Endodermal cell (in vitro differentiated cells): ENCODE data around the gene UBE2V1. TPM values are rescaled to one million over a fixed set of nuclear protein-coding genes. Genes with fewer than 3 reads are reported as not detected.

Experiments used
- DNase-seq: peaks from one replicate; pipeline ENCODE4 v3.0.0-alpha.2; 2017
- H3K27ac ChIP-seq: 2 replicates; pipeline ENCODE4 v1.5.1; 2013; ENCODE audit warnings: mild to moderate bottlenecking, low read depth, low read length, moderate library complexity
- H3K27me3 ChIP-seq: 2 replicates; pipeline ENCODE4 v1.6.1; 2013; ENCODE audit warnings: mild to moderate bottlenecking, low read length, moderate library complexity; ENCODE audit not compliant: insufficient read depth, control insufficient read depth, poor library complexity, severe bottlenecking
- H3K36me3 ChIP-seq: 2 replicates; pipeline ENCODE4 v1.7.0; 2013; ENCODE audit warnings: mild to moderate bottlenecking, low read length, moderate library complexity; ENCODE audit not compliant: control insufficient read depth, insufficient read depth
- H3K4me1 ChIP-seq: one replicate; pipeline ENCODE4 v1.7.0; 2013; ENCODE audit warnings: low read length; ENCODE audit not compliant: control insufficient read depth, insufficient read depth
- H3K4me3 ChIP-seq: 2 replicates; pipeline ENCODE4 v1.5.1; 2013; ENCODE audit warnings: mild to moderate bottlenecking, low read length, moderate library complexity
- H3K9ac ChIP-seq: 2 replicates; pipeline ENCODE4 v1.6.1; 2013; ENCODE audit warnings: mild to moderate bottlenecking, low read length, moderate library complexity; ENCODE audit not compliant: poor library complexity, severe bottlenecking; ENCODE audit errors: extremely low read depth
- H3K9me3 ChIP-seq: 2 replicates; pipeline ENCODE4 v1.6.1; 2013; ENCODE audit warnings: mild to moderate bottlenecking, low read length, moderate library complexity; ENCODE audit not compliant: control insufficient read depth
- H3K27ac Mint-ChIP-seq: 2 replicates; pipeline ENCODE4 v1.8.0; 2020; ENCODE audit warnings: mixed read lengths
- H3K27me3 Mint-ChIP-seq: 2 replicates; pipeline ENCODE4 v1.8.0; 2021; ENCODE audit warnings: mild to moderate bottlenecking, mixed read lengths; ENCODE audit not compliant: insufficient read depth
- H3K36me3 Mint-ChIP-seq: 2 replicates; pipeline ENCODE4 v1.8.0; 2020; ENCODE audit warnings: low read depth, mixed read lengths
- H3K4me1 Mint-ChIP-seq: 2 replicates; pipeline ENCODE4 v1.8.0; 2020; ENCODE audit warnings: mixed read lengths
- H3K4me3 Mint-ChIP-seq: 2 replicates; pipeline ENCODE4 v1.8.0; 2020; ENCODE audit warnings: mild to moderate bottlenecking, moderate library complexity, mixed read lengths
- H3K9me3 Mint-ChIP-seq: 2 replicates; pipeline ENCODE4 v1.8.0; 2020; ENCODE audit warnings: mild to moderate bottlenecking, mixed read lengths
- CTCF ChIP-seq: fragments of 200-600 bp; sonication (generic); conservative IDR thresholded peaks from 2 replicates; pipeline ENCODE4 v1.5.0; 2021; ENCODE audit warnings: antibody characterized with exemption, mild to moderate bottlenecking
- WGBS, 2 experiments: methylation state at CpG; one replicate each; pipeline versions ENCODE4 v1.1.5 to v1.1.7; 2013; ENCODE audit warnings: missing lambda C conversion rate in 2 of 2, mixed read lengths in 1 of 2; ENCODE audit not compliant: insufficient coverage in 1 of 2, insufficient read length in 1 of 2; 5-methylcytosine and 5-hydroxymethylcytosine counted together
- total RNA-seq, 2 donors: library from RNA; stranded (reverse); fragmentation: NEBNext Ultra II Directional in 1 of 2; extraction: Animal tissue kit (Norgen Biotek cat#: 25700) in 1 of 2; gene quantifications; 2 replicates in 1 of 2; 3 replicates in 1 of 2; pipeline ENCODE4 v1.2.1, GENCODE V29; 2021

Gene UBE2V1
- total RNA-seq, 2 donors from 2014 or later: 165 to 168 TPM

DNA sequence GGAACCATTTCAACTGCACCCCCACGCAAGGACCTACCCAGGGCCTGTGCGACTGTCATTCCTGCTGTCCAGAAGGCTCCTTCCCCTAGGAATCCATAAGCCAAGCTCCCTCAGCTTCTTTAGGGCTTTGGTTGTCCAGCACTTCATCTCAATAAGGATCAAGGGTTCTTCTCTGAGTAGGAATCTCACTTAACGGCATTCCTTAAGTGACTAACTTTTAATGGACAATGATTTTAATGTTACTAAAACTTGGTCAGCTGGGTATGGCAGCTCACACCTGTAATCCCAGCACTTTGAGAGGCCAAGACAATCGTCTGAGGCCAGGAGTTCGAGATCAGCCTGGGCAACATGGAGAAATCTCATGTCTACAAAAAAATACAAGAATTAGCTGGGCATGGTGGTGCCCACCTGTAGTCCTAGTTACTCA, 13.4 kb downstream of the UBE2V1 start:
- Mint-ChIP-seq H3K4me3 (no peak overlapping the region), H3K36me3 (peaks cover 27% of the 10 kb centered on the region), H3K27me3 (no peaks in the 10 kb centered on the region), H3K27ac (no peak overlapping the region), H3K9me3 (no peaks in the 10 kb centered on the region), H3K4me1 (peaks cover 29% of the 10 kb centered on the region)
- no peak overlapping the region for H3K27ac ChIP-seq
- no peaks in the 10 kb centered on the region for H3K27me3 ChIP-seq
- H3K9me3 ChIP-seq: no peaks in the 10 kb centered on the region
- peaks cover 7% of the 10 kb centered on the region for H3K4me1 ChIP-seq
- peaks cover 24% of the 10 kb centered on the region for H3K36me3 ChIP-seq
- TF ChIP-seq CTCF: no peak
- 81 to 85% methylated on average over 4 to 5 of the region's 5 CpGs for WGBS, 2 experiments
- no peak for DNase-seq
- H3K9ac ChIP-seq: no peak overlapping the region
- H3K4me3 ChIP-seq: peak overlapping the region; percentile 8

- peaks cover 29% of the 10 kb centered on the region for H3K4me1 Mint-ChIP-seq
- Histone ChIP-seq H3K36me3 (peaks cover 29% of the 10 kb centered on the region), H3K4me3 (peak overlapping the region; percentile 8), H3K27ac (no peak overlapping the region), H3K9ac (no peak overlapping the region), H3K9me3 (no peaks in the 10 kb centered on the region), H3K4me1 (peaks cover 7% of the 10 kb centered on the region), H3K27me3 (no peaks in the 10 kb centered on the region)
- H3K27ac Mint-ChIP-seq: no peak overlapping the region
- DNase-seq: no peak
- 100% methylated on average over 1 of the region's 1 CpG for WGBS, 2 experiments
- no peak for TF ChIP-seq CTCF
- H3K36me3 Mint-ChIP-seq: peaks cover 32% of the 10 kb centered on the region
- no peaks in the 10 kb centered on the region for H3K9me3 Mint-ChIP-seq
- no peaks in the 10 kb centered on the region for H3K27me3 Mint-ChIP-seq
- no peak overlapping the region for H3K4me3 Mint-ChIP-seq
These were observed 13.8 kb downstream of the UBE2V1 start for GRCh38 chr20:50099113-50099512.

DNA sequence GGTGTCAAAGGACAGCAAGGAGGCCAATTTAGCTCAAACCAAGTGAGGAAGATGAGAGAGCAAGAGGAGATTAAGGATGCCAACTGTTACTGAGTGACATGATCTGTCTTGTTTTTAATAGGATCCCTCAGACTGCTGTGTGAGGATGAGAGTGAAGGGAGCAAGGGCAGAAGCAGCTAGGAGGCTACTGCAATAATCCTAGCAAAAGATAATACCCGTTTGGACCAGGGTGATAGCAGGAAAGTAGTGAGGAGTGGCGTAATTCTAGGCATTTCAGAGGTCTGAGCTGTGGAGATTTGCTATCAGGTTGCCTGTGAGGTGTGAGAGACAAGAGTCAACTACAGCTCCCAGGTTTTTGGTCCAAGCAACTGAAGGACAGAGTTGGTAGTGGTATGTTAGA, 14.7 kb downstream of the UBE2V1 start:
- Histone ChIP-seq H3K9ac (no peak overlapping the region), H3K27ac (no peak overlapping the region), H3K4me1 (peaks cover 7% of the 10 kb centered on the region), H3K9me3 (no peaks in the 10 kb centered on the region), H3K27me3 (no peaks in the 10 kb centered on the region), H3K36me3 (peaks cover 33% of the 10 kb centered on the region), H3K4me3 (no peak overlapping the region)
- TF ChIP-seq CTCF: no peak
- H3K4me1 Mint-ChIP-seq: peaks cover 29% of the 10 kb centered on the region
- 55 to 92% methylated on average over 2 of the region's 2 CpGs for WGBS, 2 experiments
- no peak overlapping the region for H3K27ac Mint-ChIP-seq
- no peak overlapping the region for H3K4me3 Mint-ChIP-seq
- no peak for DNase-seq
- H3K9me3 Mint-ChIP-seq: no peaks in the 10 kb centered on the region
- no peaks in the 10 kb centered on the region for H3K27me3 Mint-ChIP-seq
- H3K36me3 Mint-ChIP-seq: peaks cover 33% of the 10 kb centered on the region
